SKM-1 (cell line): ENCODE measurements around the gene SPTBN2.
"Not testable (repeated sequence)": the region's sequence is repeated elsewhere in the genome, so short reads cannot be mapped to it uniquely, and the experiment has no call there.

Experiments
- DNase-seq: peaks from one replicate; lab custom pipeline; 2025; ENCODE audit not compliant: unreplicated experiment; lab: John Stamatoyannopoulos, UW

SPTBN2 gene

DNA sequence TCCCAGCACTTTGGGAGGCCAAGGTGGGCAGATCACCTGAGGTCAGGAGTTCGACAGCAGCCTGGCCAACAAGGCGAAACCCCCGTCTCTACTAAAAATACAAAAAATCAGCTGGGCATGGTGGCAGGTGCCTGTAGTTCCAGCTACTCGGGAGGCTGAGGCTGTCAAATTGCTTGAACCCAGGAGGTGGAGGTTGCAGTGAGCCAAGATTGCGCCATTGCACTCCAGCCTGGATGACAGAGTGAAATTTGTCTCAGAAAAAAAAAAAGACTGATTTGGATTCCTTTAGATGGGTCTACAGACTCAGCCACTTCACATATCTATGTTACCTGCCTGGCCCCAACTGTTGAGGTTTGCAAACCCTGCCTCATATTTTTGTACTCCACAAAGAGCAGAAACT, 4.8 kb downstream of the SPTBN2 start:
- not testable (repeated sequence) for DNase-seq

DNA sequence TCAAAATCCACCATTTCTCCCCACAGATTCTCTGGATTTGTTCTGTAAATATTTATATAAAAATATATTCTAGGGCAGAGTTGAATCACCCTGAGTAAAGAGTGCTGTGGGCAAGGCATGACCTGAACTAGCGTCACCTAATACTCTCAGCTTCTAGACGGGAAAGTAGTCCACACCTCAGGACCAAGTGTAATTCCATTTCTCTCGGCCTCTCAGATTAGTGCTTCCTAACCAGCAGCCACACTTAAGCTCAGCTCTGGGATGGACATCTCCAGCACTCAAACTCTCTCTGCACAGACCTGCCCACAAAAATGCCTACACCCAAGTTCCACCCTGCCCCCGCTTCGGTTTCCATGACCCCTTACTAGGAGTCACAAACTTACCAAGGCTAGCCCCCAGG, 5.3 kb downstream of the SPTBN2 start:
- no peak for DNase-seq

DNA sequence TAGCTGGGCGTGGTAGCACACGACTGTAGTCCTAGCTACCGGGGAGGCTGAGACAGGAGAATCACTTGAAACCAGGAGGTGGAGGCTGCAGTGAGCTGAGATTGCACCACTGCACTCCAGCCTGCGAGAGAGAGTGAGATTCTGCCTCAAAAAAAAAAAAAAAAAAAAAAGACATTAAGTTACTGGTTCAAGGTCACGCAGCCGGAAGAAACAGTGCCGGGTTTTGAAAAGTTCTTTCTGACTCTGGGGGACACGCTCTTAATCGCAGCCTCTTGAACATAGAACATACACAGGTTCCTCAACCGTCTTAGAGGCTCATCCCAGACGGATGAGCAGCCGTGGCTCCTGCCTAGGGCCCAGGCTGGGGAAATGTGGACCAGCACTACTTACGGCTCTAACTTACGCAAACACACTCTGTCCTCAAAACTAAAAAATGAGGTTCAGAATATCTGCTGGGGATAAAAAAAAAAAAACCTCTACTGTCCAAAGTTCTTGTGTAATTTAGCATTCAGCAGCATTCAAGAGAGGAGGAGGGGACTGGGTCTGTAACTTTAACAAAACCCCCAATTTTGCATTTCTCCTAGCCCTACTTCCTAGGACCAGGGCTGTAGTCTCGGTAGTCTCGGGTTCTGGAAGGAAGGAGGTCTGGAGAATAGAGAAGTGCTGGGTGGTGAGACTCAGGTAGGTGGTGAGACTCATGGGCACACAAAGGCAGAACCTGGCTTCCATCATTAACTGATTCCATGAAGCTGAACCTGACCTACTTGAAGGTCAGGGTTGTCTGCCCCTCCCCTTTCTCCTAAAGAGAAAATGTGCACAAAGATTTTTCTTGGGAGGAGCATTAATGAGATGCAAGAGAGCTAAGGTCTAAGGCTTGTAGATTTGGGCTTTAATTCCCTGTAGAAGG, 6.0 kb downstream of the SPTBN2 start:
- DNase-seq = no peak

DNA sequence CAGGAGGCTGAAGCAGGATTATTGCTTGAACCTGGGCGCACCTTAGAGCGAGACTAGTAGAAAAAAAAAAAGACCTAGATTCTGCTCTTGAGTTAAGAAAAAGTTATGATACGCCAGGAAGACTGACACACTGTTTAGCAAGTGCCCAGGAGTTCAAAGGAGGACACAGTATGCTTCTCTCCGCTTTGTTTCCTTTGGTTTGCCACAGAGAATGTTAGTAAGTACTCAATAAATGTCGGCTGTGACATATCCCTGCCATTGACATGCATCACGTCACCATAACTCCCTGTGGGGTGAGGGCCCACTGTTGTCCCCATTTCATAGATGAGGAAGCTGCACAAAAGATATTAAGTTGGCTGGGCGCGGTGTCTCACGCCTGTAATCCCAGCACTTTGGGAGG, 7.1 kb downstream of the SPTBN2 start:
- DNase-seq = no peak

DNA sequence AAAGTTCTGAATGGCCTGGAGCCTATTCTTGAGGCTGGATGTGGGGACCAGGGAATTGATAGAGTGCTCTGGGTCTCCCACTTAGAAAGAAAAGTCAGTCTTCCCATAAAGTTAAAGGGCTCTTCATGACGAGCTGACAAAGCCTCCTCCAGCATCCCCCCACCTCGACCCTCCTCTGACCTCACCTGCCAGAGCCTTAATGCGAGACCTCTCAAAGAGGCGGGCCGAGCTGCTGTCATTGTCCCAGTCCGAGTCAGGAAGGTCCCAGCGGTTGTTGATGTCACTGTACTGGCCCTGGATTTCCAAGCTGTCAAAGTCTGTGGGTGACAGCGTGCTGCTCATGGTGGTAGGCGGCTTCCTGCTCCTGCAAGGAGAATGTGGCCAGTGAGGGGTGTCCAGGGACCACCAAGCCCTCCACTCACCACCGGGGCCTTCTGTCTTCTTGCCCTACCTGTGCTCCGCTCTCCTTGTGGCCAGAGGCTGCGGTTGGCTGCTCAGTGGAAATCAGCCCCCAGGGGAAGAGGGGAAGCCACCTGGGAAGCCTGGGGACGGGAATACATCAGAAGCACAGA, 8.0 kb downstream of the SPTBN2 start:
- DNase-seq = no peak

DNA sequence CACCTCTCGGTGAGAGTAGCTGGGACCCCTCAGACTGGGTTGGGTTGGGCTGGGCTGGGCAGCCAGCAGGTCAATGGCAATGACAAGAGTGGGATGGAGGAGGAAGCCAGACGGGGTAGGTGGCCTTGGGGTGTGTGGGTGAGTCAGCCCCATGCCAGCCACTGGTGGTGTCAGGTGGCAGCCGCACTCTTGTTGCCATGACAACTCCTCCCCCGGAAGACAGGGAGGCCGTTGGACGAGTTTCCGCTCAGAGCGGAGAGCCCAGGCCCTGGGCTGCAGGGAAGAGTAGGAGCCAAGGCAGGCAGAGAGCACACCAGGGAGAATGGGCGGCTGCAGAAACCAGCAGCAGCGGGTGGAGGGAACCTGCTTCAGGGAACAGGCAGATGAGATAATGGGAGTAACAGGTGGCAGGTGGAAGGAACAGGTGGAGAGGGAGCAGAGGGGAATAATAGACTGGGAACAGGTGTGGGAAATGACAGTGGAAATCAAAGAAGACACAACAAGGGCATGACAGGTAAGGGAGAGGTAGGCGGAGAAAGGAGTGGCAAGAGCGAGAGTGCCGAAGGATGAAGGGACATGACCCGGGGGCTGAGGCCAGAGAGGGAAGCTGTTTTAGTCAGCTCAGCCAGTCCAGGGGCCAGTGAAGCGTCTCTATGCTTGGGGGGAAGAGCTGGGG, 8.7 kb downstream of the SPTBN2 start:
- DNase-seq = no peak

DNA sequence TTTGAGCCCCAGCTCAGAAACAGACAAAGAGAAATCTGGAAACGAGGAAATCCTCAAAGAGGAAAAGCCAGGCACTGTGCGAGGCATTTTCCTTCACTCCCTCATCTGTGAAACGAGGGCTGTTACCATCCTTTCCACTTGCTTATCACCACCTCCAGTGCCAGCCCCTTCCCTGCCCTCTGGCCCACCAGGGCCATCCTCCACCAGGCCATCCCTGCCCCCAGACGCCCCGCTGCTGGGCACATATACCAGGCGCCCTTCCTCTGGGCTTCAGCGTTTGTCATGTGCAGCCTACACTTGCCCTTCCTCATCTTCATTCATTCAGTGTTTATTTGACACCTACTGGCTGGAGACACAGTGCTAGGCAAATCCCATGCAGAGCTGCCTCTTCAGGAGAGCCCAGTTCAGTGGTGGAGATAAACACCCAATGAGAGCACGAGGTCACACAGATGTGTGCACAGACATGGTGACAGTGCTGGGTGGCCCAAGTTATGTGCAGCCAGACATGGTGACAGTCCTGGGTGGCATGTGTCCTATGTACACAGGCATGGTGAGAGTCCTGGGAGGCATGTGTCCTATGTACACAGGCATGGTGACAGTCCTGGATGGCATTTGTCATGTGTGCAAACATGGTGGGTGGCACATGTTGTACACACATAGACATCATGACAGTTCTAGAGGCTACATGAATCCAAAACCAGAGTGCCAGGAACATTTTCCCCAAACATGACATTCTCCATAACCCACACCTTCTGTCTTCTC, 9.7 kb downstream of the SPTBN2 start:
- no peak for DNase-seq

DNA sequence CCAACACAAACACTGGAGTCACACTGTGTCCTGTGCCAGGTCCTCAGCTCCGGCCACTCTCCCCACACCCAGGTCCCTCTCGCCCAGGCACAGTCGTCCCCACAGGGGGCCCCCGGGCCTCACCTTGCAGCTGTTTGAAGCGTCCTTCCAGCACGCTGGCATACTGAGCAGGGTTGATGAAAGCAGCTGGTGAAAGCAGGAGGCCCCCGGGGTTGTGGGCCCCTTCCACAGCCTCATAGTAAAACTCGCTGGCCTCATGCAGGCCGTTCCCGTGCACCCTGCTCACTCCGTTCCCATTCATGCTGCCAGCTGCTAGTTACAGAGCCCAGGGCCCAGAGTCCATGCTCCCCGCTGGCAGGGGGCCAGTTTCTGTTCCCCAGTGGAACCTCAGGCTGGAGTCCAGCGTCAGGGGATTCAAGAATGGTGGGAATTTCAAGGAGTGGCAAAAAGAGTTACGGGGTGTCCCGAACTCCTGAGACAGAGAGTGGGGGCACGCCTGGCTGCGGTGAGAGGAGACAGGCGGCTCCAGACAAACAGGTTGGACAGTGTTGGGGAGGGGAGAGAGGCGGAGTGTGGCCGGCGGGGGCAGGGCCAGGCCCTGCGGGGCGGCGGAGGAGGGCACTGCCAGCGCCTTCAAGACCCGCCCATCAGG, 10.6 kb downstream of the SPTBN2 start:
- no peak for DNase-seq

DNA sequence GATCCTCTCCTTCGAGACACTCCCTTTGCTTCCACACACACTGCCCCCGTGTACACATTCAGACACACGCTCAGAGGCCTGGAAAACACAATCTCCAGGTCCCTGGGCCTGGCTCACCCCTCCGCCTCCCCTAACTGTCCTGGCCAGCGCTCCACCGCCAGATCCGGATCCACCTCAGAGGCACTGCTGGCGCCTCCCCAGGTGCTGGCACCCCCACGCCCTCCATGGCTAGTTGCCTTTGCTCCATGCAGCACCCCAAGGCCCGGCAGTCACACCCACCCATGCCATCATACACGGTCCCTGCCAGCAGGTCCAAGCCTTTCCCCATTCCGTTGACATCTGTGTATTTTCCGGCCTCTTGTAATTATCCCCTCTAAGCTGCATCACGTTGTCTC, 11.1 kb downstream of the SPTBN2 start:
- DNase-seq = no peak

DNA sequence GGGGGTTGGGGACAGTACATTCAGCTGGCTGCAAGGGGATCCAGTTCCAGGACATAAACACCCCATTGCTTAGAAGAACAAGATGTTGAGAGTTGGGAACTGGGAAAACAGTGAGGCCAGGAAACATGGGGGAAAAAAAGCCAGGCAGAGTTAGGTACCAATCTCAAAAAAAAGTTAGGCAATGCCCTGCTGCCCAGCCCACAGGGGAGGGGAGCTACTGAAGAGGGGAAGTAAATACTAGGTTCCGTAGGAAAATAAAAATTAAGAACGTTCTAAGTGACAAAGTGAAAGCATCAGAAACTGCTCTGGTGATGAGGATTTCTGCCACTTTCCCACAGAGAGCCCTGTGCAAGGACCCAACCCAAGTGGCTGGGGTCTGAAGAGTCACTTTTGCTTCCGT, 12.0 kb downstream of the SPTBN2 start:
- no peak for DNase-seq

DNA sequence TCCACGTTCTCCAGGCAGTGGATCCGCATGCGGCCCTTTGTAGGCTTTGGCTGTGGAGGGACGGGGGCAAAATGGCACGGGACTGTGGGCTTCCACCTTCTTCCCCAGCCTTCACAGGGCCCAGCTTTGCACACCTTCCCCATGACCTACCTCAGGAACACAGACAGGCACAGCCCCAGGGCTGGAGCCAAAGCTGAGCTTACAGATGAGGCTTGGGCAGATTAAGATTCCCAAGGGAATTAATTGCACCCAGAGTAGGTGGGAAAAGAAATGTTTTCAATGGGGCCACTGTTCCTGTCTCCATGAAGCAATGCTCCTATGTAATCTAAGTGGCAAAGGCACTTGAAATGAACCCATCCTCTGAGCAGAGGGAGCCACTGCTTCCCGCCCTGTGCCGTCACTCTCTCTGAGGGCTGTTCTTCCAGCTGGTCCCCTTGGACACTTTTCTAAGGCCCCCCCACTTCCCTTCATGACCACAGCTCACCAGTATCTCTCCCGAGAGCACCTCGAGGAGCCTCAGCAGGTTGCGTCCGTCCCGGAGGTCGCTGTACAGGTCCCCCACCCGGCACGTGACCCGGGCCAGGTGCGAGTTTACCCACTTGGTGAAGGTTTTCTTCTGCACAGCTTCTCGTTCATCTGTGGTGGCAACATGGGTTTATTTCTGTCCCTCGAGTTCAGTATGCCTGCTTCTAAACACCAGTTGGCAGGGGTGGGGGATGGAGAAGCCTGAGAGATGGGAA, 13.5 kb downstream of the SPTBN2 start:
- no peak for DNase-seq

DNA sequence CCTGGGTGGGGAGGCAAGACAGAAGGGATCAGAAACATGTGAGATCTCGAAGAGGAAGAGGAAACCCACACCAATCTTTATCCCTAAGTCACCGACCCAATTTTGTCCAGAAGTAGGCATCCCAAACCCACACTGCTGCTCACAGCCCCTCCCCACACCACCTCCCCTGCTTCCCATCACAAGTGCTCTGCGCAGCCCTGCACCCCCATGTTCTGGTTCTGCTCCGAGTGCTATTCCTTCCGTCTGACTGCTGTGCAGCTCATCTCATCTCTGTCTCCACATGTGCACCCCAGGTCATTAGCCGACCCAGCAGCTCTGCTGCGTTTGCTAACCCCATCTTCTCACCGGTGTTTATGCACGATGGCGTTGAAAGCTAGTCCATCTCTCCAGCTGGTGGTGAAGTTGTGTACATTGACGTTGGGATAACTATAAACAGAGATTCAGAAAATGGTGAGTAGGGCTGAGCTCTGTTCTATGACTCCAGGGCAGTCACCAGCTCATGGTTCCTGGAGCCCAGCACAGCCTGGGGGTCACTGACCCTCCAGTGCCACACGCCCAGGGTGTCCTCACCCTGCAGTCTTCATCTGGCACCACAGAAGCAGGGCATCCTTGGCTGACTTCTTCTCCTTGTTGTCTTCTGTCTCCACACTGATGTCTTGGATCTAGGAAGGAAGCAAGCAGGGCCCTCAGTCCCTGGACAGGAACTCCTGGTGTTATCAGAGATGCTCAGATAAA, 15.1 kb downstream of the SPTBN2 start:
- DNase-seq = no peak

DNA sequence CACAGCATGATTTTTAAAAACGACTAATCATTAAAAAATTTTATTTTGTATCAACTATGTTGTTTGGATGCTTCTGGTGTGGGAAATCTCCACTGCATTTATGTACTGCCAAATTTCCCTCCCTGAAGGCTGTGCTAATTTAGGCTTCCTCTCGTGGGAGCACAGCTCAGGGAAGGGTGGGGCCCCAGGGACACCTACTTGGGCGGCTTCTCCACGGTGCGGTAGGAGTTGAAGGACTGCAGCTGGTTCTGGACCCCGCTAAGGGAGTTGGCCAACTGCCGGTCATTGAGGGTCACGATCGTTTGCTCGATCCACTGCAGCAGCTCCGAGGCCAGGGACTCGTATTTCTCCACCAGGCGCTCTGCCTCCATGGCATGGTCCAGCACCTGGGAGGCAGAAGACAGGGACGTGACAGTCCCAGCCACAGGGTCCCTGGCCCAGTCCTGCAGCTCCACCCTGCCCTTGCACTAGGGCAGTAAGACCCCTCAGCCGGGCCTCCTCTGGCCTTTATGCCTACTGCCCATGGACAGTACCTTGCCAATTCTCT, 18.6 kb downstream of the SPTBN2 start:
- no peak for DNase-seq

DNA sequence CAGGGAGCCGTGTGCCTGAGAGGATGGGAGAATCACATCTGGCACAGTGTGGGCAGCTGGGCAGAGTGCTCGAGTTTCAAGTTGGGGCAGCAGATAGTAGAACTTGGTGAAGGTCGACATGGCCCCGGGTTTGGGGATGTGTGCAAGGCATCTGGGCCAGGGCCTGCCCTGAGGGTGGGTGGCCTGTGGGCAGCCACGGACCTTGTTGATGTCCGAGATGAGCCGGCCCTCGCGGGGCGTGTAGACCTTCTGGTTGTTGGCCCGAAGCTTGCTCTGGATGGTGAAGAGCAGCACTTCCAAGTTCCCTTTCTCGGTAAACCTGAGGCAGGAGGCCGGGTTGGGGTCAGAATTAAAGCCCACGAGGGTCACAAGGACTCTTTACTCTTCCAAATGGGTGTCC, 20.3 kb downstream of the SPTBN2 start:
- no peak for DNase-seq

DNA sequence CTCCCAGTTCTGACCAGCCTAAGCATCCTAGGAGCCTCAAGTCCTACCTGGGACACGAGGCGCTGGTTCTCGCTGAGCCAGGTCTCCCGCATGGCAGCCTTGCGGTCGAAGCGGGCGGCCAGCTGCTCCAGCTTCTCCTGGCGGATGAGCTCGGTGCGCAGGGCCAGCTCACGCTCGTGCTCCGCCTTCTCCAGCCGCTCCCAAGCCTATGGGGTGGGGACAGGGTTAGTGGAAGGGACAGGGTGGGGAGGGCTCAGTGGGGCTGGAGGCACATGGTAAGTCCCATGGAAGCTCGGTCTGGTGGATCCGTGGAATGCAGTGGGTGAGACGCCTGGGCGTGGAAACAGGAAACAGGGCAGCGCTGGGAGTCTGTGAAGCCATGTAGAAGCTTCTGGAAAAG, 20.9 kb downstream of the SPTBN2 start:
- DNase-seq = no peak

DNA sequence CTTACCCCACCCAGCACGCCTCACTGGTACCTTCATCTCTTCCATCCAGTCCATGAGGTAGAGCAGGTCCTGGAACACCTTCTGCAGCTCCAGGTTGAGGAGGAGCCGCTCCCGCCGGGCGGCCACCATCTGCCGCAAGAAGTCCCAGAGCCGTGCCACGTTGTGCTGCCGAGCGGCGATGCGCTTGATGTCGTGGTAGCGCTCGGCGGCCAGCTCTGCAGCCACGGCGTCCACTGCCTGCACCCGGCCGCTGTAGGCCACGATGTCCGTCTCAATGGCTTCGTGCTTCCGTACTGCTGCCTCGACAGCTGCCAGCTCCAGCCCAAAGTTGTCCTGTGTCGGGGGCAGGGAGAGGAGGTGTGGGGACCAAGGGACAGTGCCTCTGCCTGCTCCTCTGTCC, 21.5 kb downstream of the SPTBN2 start:
- DNase-seq = no peak

DNA sequence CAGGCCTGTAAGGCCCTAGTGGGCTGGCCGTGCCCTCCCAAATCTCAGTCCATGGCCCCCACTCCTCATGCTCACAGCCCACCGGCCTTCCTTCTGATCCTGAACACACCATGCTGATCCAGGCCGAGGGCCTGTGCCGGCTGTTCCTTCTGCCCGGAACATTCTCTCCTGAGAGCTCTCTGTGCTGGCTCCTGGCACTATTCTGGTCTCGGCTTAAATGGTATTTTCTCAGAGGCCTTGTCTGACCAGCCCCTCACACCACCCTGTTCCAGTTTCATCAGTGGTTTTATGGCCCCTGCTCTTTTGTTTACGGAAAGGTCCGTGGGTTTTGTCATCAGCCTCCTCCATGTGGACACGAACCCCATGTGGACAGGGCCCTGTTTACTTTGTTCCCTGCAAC, 22.0 kb downstream of the SPTBN2 start:
- DNase-seq = no peak

DNA sequence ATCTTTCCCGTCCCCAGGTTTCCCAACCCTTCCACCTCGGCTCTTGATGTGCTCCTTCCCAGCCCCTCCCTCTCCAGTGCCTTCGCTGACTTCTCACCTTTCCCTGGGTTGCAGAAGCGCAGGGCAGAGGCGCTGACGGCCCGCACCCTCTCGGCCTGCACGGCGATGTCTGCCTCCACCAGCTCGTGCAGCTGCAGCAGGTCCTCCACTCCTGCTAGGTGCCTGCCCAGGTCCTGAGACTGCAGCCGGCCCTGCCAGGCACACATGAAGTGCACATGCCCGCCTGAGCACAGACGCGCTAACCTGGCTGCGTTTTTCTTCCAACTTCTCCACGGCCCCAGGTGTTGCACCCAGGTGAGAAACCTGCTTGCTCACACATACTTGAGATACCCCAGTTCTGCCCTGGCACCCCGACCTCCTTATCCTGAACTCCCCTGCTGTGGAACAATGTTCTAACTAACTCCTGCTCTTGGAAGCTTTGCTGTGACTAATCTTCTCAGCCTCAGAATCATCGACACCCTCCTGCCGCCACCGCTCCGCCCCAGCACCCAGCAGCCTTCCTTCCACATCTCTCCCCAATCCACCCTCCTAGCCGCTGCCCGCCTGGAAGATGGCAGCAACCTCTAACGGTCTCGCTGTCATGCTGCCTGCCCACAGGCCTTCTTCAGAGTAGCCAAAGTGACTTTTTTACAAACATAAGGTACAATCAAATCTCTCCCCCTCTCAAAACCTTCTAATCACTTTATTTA, 23.3 kb downstream of the SPTBN2 start:
- DNase-seq = no peak
